GM21381 (cell line): ENCODE measurements around the gene CNN3.
A peak's percentile ranks its signal among the peaks of the same experiment; 100 is the strongest.

Experiments
- ATAC-seq: cut with Tn5 transposase; IDR thresholded peaks from one replicate; pipeline ENCODE4 v1.9.1; 2021; ENCODE audit warnings: mild to moderate bottlenecking, moderate library complexity; ENCODE audit not compliant: unreplicated experiment

Gene CNN3

GRCh38 chr1:94858276-94858675, 68.6 kb downstream of the CNN3 start:
- no peak for ATAC-seq

- no peak for ATAC-seq
Observed at GRCh38 chr1:94856868-94857267, 70.0 kb downstream of the CNN3 start.

GRCh38 chr1:94856004-94856403, 70.9 kb downstream of the CNN3 start:
- ATAC-seq, result no peak

- ATAC-seq, result no peak
Observed at GRCh38 chr1:94855307-94855700, 71.6 kb downstream of the CNN3 start.

- ATAC-seq, result peak; percentile 97
Observed at GRCh38 chr1:94854458-94855306, 72.2 kb downstream of the CNN3 start.

- no peak for ATAC-seq
Observed at GRCh38 chr1:94852788-94853187, 74.1 kb downstream of the CNN3 start.

GRCh38 chr1:94851571-94851970, 75.3 kb downstream of the CNN3 start:
- ATAC-seq, result no peak
